ENCODE results near the gene CIB2.

The CIB2 gene

DNA sequence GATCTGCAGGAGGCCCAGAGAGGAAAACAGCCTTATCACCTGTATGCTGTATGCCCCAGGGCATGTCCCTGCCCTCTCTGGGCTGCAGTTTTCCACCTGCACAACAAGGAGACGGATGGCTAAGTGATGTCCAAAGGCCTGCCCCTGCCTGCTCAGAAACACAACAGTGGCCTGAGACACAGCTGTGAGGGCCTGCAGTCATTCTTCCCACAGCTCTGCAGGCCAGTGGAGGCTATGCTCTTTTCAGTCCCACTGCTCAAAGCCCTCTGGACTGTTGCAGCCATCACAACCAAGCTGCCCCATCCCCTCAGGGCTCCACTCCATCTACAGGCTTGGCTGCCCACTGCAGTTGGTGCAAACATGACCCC is 48.5 kb downstream of the CIB2 start:
- DNase-seq: no peak

DNA sequence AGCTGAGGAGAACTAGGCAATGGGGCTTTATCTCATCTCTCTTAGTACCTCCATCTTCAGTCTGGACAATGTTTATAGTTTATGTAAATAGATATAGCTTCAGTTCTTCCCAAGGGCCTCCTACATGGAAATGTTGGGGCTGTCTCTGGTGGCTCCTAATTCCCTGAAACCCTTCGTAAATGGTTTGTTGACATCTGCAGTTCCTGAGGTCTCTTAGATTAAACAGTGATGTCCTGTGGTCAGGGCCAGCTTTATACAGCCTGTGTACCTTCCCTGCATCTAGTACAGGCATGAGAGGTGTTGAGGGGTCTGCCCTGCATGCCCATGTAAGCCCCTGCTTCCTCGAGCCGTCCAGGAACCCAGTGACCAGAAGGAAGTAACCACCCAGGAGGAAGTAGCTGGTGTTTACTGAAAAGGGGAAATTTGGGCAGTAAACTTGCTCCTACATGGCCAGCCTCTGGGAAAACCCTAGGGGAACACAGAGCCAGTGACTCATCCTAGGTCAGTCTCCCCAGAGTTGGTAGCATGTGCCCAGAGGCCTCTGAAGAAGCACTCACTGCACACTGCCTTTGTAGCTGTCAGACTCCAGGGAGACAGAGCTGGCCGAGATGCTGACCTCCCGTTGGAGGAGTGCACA is 49.0 kb downstream of the CIB2 start:
- DNase-seq: no peak

DNA sequence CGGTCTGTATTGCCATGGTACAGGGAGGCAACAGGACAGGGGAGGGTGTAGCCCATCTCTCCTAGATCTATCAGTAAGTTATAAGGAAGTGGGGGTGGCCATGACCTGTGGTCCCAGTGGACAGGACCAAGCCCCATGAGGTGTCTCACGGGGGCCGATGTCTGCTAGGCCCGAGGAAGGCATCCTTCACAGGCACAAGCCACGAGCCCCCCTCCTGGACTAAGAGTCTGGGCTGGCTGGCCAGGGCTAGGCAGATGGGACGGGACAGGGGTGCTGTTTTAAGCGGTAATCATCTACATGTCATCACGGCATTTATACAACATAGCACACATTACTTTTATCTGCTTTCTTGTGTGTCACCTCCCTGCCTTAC is 51.2 kb downstream of the CIB2 start:
- DNase-seq: no peak

DNA sequence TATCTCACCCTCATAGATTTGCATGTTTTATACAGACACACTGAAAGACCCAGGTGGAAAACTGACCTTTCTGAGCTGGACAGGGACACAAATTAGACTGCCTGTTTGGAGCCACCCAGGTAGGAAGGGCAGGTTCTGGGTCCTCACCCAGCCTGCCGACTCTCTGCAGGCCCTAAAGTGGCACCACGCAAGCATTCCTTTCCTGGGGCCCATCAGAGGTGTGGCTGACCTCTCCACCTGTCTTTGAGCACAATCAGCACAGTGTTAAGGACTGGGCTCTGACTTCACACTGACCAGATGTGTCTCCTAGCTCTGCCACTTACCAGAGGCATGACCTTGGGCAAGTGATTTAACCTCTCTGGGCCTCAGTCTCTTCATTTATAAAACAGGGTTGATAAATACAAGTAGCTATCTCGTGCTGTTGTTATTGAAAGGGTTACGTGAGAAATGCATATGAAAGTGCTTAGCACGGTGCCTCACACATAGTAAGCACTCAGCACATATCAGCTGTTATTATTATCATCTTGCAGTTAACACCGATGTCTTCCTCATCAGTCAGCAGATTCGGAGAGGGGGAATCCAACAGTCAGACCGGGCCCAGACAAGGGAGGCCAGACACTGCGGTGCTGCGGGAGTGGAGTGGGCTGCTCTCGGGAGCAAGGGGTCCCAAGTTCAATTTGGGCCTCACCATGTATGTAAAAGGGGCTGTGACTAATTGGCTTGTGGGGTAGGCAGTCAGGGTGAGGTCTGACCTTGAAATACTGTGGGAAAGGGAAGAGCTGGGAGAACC is 51.8 kb downstream of the CIB2 start:
- DNase-seq: no peak

DNA sequence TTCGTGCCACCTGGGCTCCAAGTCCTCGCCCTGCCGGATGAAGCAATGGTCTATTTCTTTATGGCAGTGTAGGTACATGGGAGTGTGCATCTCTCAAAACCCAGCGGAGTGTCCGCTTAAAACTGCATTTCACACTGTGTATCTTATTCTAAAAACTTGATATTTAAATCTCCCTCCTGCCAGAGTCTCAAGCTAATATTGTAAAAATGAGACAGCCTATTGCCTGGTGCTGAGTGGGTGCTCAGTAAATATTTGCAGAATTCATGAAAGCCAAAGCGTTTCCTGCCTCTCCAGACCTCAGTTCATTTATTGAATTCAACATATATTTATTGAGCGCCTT is 53.4 kb downstream of the CIB2 start:
- DNase-seq: no peak

DNA sequence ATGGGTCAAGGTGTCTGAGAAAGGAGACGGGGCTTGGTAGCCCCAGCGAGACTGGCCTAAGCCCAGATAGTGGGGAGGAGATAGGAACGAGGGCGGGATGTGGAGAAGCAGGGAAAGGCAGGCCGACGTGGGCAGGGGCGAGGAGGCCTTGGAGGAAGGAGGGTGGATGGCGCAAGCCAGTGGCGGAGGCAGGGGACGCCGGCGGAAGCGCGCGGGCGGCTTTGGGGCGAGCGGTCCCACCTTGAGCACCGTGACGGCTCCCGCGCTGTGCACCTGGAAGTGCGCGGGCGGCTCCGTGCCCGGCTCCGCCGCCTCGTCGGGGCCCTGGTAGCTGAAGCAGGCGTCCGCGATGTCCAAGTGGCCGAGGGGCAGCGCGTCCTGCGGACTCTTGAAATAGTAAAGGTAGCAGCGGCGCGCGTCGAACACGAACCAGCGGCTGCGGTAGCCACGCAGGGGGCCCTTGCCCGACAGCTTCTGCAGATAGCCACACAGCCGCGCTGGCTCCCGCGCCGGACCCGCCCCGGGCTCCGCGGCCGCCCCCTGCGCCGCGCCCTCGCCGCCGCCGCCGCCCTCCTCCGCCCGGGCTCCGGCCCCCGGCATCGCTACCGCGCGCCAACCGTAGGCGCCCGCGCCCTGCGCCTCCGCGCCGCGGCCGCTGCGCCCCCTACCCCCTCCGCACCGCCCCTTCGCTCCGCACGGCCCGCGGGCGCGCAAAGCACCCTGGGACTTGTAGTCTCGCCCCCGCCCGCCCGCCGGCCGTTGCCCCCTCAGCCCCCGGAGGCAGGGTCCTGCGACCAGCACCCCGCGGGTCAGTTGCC is 54.0 kb downstream of the CIB2 start, which contains the start of gene TBC1D2B:
TSS of gene TBC1D2B (minus strand) at position 659 of the 818 bp plus-strand sequence. CDS start at position 600, 59 bp downstream.
- peak; percentile 57 for DNase-seq

DNA sequence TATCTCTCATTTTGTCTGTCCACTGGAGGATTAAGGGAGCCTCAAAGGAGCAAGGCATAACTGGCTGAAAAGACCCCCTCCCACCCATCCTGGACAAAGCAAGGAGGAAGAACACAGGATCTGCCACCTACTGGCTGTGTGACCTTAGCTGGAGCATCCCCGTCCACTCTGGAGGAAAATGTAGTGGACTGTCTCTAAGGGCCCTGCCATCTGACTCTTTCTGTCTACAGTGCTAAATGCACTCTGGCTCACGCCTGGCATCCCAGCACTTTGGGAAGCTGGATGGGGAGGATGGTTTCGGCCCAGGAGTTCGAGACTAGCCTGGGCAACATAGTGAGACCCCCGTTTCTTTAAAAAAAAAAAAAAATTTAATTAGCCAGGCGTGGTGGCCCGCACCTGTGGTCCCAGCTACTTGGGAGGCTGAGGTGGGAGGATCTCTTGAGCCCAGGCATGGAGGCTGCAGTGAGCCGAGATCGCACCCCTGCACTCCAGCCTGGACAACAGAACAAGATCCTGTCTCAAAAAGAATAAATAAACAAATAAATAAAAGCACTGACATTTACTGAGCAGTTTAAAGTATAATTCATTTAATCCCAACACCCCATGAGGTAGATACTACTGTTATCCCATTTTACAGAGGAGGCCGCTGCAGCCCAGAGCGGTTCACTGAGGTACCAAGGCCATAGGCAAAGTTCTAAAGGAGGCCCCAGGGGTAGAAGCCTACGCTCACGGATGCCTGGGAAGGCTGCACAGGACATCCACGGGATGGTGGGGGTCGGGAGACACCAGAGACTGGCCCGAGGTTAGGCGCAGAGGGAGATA is 54.8 kb downstream of the CIB2 start:
- DNase-seq: no peak

DNA sequence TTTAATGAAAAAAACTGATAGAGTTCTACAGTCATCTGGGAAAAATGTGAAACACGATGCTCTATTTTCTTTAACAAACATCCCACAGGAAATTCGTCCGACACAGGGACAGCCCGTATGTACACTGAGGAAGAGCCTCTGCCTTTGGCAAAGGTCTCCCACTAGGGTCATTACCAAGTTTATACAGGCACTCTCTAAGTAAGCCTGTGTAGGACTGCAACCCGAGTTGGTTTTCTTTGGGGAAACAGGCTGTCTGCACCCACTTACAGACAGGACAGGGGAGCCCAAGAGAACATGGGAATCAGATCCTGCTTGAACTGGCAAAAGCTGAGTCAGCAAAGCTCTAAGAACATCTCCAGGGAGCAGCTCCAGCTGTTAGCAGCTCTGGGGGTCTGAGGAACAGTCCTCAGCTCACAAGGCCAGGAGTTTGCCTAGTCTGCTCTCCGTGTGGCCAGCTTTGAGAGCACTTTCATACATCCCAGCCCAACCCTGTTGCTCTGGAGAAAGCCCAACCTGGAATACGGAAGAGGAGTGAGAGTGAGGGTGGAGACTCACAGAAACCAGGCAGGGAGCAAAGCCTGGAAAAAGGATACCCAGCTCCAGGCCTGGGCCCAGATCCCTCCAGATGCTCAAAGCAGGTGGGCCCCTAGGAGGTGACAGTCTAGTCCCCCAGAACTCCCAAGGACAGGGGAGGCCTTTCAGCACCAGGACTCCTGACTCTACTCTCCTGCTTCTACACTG is 55.6 kb downstream of the CIB2 start:
- no peak for DNase-seq

DNA sequence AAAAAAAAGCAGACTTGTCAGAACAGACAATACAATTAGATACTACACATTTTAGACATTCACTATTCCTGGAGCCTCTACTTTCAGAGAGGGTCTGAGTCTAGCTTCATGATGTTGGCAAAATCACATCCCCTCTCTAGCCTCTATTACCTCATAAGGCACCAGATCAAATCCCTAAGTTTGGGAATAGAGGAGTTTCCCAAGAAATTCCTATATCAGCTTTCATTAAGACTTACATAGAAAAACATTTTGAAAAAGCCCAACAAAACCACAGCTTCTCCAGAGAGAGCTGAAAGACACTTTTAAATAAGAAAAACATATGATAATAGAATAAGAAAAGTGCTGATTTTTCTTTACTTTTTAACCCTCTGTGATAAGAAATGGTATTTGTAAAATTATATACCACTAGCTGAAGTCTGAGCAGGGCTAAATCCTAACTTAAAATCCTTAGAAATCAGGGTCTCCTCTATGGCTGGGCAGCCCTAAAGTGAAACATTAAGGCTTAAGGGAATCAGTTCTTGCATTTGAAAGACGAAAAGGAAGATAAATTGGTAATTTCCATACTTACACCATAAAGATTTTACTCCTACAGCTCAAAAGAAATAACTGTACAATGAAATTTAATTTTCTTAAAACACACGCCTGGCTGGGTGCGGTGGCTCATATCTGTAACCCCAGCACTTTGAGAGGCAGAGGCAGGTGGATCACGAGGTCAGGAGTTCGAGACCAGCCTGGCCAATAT is 58.0 kb downstream of the CIB2 start:
- DNase-seq: no peak

DNA sequence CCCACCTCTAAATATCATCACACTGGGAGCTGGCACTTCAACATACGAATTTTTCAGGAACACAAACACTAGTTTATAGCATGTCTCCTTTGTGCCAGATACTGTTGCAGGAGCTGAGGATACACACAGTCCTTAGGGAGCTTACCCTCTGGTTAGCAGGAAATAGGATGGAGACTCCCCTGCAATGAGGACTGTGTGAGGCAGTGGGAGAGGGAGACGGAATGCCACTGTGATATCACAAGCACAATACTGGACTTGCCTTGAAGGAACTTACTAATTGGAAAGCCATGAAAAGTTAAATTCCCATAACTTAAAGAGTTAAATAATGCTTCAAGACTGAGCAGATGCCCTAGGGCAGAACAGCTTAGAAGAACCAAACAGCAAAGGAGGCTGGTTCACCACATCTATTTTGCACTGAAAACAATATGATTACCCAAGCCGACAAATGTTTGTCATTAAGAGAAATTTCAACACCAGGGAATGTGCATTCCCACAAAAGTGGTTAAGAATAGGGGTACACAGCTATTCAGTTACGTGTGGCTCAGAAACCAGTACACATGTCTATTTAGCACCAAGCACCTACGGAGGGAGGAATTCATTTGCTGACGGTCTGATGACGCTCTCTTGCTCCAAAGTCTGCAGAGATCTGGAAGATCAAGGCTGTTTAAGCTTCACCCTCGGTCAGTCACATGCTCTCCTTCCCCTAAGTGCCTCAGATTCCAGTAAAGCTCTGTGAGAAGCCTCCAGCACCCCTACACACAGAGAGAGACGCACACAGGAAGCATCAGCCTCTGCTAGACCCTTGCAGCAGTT is 59.0 kb downstream of the CIB2 start:
- no peak for DNase-seq

DNA sequence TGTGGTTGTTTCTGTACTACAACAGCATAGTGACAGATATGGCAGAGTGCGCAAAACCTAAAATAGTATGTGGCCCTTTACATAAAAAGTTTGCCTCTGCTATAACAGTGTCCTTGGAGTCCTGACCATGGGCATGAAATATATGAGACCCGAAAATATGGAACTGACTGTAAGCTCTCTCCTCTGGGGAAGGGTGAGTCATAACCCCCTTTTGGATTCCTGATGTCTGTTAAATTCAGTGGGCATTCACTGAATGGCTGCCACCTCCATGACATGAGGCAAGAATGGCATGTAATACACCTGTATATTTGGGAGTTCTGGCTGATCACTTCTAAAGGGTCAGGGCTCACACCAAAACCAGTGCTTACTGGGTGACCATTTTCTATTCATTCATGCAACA is 59.9 kb downstream of the CIB2 start:
- DNase-seq: no peak

DNA sequence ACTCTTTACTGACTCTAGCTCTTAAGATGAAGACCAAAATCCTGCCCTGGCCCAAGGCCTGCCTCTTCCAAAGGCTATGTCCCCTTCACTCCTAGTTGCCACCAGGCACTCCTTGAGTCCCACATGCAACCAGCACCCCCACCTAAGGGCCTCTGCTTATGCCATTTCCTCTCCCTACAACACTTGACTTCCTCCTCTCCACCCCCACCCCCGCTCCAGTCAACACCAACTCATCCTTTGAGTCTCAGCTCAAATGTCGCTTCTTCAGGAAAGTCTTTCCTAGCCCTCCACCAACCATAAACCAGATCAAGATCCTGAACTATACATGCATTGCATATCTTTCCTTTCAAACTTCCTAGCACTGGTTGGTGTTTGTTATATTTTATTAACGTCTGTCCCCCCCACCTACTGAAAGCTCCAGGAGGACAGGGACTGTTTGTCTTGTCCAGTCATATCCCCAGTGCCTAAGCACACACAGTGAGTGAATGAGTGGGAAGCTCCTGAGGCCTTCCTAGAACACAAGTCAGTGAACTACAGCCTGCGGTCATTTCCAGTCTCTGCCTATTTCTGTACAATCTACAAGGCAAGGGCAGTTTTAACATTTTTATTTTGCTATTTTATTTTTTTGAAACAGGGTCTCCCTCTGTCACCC is 61.1 kb downstream of the CIB2 start:
- no peak for DNase-seq

DNA sequence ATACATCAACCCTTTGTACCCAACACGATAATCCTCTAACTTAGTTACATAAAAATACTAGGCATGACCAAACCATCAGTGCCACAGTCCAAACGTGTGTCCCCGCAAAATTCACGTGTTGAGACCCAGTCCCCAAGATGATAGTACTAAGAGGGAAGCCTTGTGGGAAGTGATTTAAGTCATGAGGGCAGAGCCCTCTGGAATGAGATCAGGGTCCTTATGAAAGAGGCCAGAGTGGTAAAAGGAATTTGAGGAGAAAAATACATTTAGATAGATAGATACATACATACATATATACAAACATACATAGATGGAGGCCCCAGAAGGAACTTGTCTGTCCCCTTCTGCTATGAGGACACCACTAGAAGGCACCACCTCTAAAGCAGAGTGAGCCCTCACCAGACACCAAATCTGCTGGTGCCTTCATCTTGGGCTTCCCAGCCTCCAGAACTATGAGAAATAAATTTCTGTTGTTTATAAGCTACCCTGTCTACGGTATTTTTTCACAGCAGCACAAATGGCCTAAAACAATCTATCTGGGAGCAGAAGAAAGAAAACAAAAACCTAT is 61.7 kb downstream of the CIB2 start:
- DNase-seq: no peak

DNA sequence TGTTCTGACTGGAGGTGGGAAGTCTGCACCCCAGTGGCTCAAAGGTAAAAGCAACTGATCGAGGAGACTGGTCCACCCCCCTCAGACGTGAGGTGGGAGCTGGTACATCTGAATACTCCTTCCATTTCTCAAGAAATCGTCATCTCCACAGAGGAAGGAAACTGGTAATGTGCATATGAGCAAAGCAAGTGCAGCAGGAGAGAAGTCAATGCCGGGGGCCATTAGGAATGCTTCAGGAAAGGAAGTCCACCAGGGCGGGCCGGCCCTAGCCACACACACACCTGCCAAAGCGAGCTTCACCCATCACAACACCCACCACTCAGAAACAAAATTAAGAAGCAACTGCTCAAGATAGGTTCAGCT is 62.2 kb downstream of the CIB2 start:
- no peak for DNase-seq

DNA sequence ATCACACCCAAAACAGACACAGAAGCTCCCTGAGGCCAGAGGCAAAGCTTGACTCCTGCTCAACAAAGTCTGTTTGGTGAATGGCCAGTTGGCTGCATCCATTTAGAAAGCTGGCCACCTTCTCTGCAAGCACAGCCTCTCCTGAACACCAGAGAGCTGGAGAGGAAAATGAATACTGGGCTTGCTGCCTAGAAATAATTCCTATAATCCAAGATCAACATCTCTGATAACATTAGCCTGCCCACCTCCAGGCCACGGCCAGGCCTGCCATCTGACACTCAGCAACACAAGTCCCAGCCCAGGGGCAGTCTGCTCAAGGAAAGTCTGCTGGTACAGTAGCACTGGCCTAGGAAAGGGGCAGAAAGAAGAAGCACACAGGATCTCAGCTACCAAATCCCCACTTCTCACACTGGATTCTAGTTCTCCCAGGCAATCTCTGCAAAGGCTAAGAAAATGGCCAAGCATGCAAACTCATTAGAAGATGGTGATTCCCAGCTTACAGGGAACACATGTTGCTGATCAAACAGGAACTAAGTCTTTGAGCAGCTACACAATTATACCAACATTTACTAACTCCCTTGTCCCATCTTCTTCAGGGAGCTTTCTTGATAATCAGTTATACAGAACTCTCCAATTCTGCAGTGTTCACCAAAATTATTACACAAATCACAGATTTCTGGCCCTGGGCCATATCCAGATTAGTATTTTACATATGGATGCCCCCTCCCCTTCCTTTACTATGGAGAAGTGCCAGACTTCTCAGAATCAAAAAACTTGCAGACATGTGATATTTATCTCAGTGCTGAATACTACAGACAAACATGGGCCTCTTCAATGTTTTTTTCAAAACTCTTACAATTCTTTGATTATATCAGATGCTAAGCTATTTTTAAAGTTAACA is 63.7 kb downstream of the CIB2 start:
- DNase-seq: no peak

DNA sequence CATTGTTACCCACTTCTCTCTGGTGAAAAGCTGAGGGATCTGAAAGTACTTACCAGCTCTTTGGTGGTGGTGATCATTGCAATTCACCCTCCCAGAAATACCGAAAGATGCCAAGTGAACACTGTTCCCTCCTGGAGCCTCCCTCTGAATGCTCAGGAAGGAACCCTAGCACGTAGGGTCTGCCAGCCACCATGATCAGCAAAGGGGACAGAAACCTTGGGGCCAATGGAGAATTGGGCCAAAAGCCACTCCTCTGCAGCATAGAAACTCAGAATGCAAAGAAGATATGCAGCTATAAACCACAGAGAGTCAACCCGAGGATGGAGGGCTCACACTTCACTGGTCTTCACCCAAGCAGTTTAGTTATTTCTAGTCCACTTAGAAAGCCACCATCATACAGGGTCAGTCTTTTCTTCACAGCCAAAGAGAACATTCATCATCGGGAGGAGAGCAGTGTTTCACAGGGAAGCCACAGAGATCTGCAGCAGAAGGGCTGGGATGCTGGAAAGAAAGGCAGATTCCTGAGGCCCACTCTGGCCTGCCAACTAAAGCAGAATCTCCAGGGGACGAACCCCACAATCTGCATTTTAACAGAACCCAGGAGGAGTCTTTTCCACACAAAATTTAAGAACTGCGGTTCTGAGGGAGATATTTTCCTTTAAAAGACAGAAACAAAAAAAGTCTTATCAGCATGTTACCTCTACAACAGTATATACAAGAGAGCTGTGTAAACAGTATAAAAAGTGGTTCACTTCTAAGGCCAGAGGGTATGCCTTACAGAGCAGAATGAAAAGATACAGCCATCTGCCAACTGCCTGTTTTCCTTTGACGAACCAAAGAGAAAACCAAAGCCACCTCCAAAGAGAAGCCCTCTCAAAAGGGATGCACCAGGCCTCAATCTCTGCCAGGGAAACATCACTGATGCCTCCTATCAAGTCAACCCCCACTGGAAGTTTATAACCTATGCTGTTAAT is 65.0 kb downstream of the CIB2 start:
- no peak for DNase-seq

DNA sequence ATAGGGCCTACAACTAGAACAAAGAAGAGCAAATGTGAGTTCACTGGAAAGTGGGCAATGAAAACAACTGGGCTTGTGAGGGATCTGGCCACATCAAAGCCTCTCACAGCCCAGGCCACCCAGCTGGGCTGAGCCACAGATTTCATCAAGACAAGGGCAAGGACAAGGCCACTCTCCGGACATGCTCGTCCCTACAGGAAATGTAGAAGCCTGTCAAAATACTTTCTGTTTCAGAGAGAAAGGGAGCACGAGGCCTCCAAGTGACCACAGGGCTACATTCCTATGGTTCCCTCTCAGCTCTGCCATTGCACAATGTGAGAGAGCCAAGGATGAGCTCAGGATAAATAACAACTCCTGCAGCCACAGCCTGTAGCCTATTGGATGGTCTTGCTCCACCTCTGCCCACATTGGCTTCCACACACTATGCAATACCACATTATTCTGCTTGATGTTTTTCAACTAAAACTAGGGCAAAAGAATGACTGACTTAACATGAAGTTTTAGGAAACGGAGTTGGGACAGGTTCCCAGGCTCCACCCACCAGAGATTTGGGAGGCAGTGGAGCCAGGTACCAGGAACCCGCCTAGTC is 65.9 kb downstream of the CIB2 start:
- no peak for DNase-seq
